GM12878 (cell line): ENCODE results near the gene CCNC. TPM values are rescaled to one million over a fixed set of nuclear protein-coding genes. Genes with fewer than 3 reads are reported as not detected.

Experiments
- ATAC-seq: fragments of 200-7000 bp; cut with Tn5 transposase; 3 replicates; pipeline ENCODE4 v1.9.1; 2020; ENCODE audit warnings: mild to moderate bottlenecking, moderate library complexity
- BruUV-seq: library from RNA; stranded (reverse); fragments of 400-500 nt; replicated peaks from 2 replicates; lab custom pipeline; 2021; lab: Mats Ljungman, UMichigan
- CTCF ChIA-PET: fragments of 300-600 bp; sonication (Branson Sonifier 250); formaldehyde crosslinking; extraction: SDS; loops from one replicate; lab custom pipeline; 2021; ENCODE audit warnings: inconsistent platforms; lab: Yijun Ruan, JAX
- POLR2A ChIA-PET: fragments of 350-600 bp; formaldehyde crosslinking; extraction: SDS; loops from one replicate; lab custom pipeline; 2021; ENCODE audit warnings: inconsistent platforms; lab: Charles Lee
- RAD21 ChIA-PET: fragments of 300-600 bp; sonication (Branson Sonifier 250); formaldehyde crosslinking; loops from one replicate; lab custom pipeline; 2023; ENCODE audit warnings: antibody characterized with exemption; ENCODE audit not compliant: unreplicated experiment; lab: Charles Lee
- SMC1A ChIA-PET: fragments of 300-600 bp; sonication (Branson Sonifier 250); formaldehyde crosslinking; loops from one replicate; lab custom pipeline; 2023; ENCODE audit not compliant: unreplicated experiment, uncharacterized antibody; lab: Charles Lee
- DNase-seq: peaks from one replicate; pipeline ENCODE4 v3.0.0-alpha.2; 2011; ENCODE audit warnings: low read depth, low spot score
- FAIRE-seq: peaks from 3 replicates; lab custom pipeline; 2011; peaks lifted over from hg19 to GRCh38; lab: Jason Lieb, UNC
- H2AFZ ChIP-seq: 2 replicates; pipeline ENCODE4 v1.6.0; 2011; ENCODE audit warnings: low read depth, low read length, control low read depth; ENCODE audit not compliant: control insufficient read depth
- H3K27ac ChIP-seq: 2 replicates; pipeline ENCODE4 v1.5.1; 2011; ENCODE audit warnings: control low read depth; ENCODE audit not compliant: control insufficient read depth, insufficient read depth
- H3K27me3 ChIP-seq, 2 experiments: replicated peaks in 1 of 2; 2 replicates each; pipeline versions ENCODE4 v1.6.0 to v1.6.1; 2011; ENCODE audit warnings: low read length in 1 of 2; ENCODE audit not compliant: control insufficient read depth in 2 of 2, insufficient read depth in 2 of 2
- H3K36me3 ChIP-seq, 2 experiments: 2 replicates each; pipeline ENCODE4 v1.5.1; 2011; ENCODE audit warnings: low read length in 1 of 2; ENCODE audit not compliant: control insufficient read depth in 2 of 2, insufficient read depth in 2 of 2
- H3K4me1 ChIP-seq: 2 replicates; pipeline ENCODE4 v1.6.1; 2011; ENCODE audit warnings: mild to moderate bottlenecking, low read length, moderate library complexity, mixed read lengths; ENCODE audit not compliant: control insufficient read depth, insufficient read depth
- H3K4me2 ChIP-seq: 2 replicates; pipeline ENCODE4 v1.6.0; 2011; ENCODE audit warnings: control low read depth; ENCODE audit not compliant: control insufficient read depth, insufficient read depth
- H3K4me3 ChIP-seq: fragments of 200-600 bp; sonication (generic); 2 replicates; pipeline ENCODE4 v1.5.1; 2016
- H3K79me2 ChIP-seq: 2 replicates; pipeline ENCODE4 v1.6.0; 2011; ENCODE audit warnings: low read length; ENCODE audit not compliant: control insufficient read depth, insufficient read depth
- H3K9ac ChIP-seq: 2 replicates; pipeline ENCODE4 v1.8.0; 2011; ENCODE audit warnings: low read length, control low read depth, mixed read lengths; ENCODE audit not compliant: control insufficient read depth, insufficient read depth
- H3K9me3 ChIP-seq: replicated peaks from 3 replicates; pipeline ENCODE4 v1.5.1; 2011; ENCODE audit warnings: mild to moderate bottlenecking, low read length; ENCODE audit not compliant: control insufficient read depth, insufficient read depth
- H4K20me1 ChIP-seq: 2 replicates; pipeline ENCODE4 v1.6.0; 2011; ENCODE audit not compliant: control insufficient read depth, insufficient read depth
- BCL11A ChIP-seq: IDR thresholded peaks from 2 replicates; pipeline ENCODE4 v1.6.1; 2011; ENCODE audit warnings: low read depth, low read length
- EZH2 ChIP-seq: IDR thresholded peaks from 2 replicates; pipeline ENCODE4 v1.6.1; 2012; ENCODE audit warnings: low read depth, mild to moderate bottlenecking, control low read depth, inconsistent platforms, low read length, borderline replicate concordance; ENCODE audit not compliant: control insufficient read depth
- MYC ChIP-seq: IDR thresholded peaks from 2 replicates; pipeline ENCODE4 v1.6.1; 2011; ENCODE audit warnings: mild to moderate bottlenecking, low read length, moderate library complexity, inconsistent platforms; ENCODE audit not compliant: insufficient read depth, insufficient replicate concordance, insufficient read length, severe bottlenecking
- NFIC ChIP-seq: IDR thresholded peaks from 2 replicates; pipeline ENCODE4 v1.6.1; 2012; ENCODE audit warnings: low read depth, mild to moderate bottlenecking, inconsistent platforms, low read length, moderate library complexity
- NR2C2 ChIP-seq: IDR thresholded peaks from 2 replicates; pipeline ENCODE4 v1.6.1; 2011; ENCODE audit warnings: borderline replicate concordance, low read depth; ENCODE audit not compliant: control insufficient read depth, insufficient read length
- PML ChIP-seq: IDR thresholded peaks from 2 replicates; pipeline ENCODE4 v1.6.1; 2012; ENCODE audit warnings: low read length, inconsistent platforms
- WRNIP1 ChIP-seq: IDR thresholded peaks from 2 replicates; pipeline ENCODE4 v1.6.1; 2011; ENCODE audit warnings: low read depth, low read length, improper control_type of control experiment, borderline replicate concordance
- WGBS: methylation state at CpG from one replicate; pipeline ENCODE4 v1.1.6; 2016; ENCODE audit warnings: low lambda C conversion rate; ENCODE audit not compliant: insufficient replicate concordance, insufficient coverage; ENCODE audit errors: missing lambda C conversion rate; 5-methylcytosine and 5-hydroxymethylcytosine counted together
- in situ Hi-C: fragments of 300-500 bp; cut with MboI; formaldehyde crosslinking; loops from 9 replicates; pipeline ENCODE4 v1.14.3; 2018; ENCODE audit warnings: mixed read lengths
- intact Hi-C: fragments of 100-400 bp; cut with micrococcal nuclease; formaldehyde crosslinking; loops from one replicate; pipeline ENCODE4 v1.14.2; 2022; ENCODE audit not compliant: unreplicated experiment
- polyA plus RNA-seq, 11 experiments: library from polyadenylated mRNA; depleted of rRNA in 4 of 11; unstranded in 6 of 11; stranded (reverse) in 5 of 11; fragments of >200 nt; fragmentation: Nextera tagmentation in 4 of 11; fragmentation: Illumina TruSeq in 1 of 11; extraction: Ambion mirVana in 4 of 11; extraction: Trizol in 1 of 11; gene quantifications; 1 replicate in 1 of 11; 2 replicates in 10 of 11; pipeline versions ENCODE4 v1.2.1 to v1.2.3, GENCODE V29; 2011 to 2016; ENCODE audit warnings: inconsistent platforms in 2 of 11, missing spikeins in 2 of 11, low read depth in 1 of 11
- total RNA-seq, 4 experiments: library from RNA; depleted of rRNA in 3 of 4; stranded (reverse); fragments of >200 nt in 3 of 4; fragmentation: Illumina TruSeq in 1 of 4; extraction: Trizol in 1 of 4; gene quantifications; 2 replicates each; pipeline versions ENCODE4 v1.2.1 to v1.2.3, GENCODE V29; 2013 to 2021
- TF ChIP-seq, protein P1 (sequence below): fragments of 450-650 bp; conservative IDR thresholded peaks from 2 replicates; pipeline ENCODE4 v1.6.1; 2017; ENCODE audit warnings: mild to moderate bottlenecking, moderate library complexity
- TF ChIP-seq, protein P2 (sequence below): fragments of 450-650 bp; IDR thresholded peaks from 2 replicates; pipeline ENCODE4 v1.6.1; 2017; ENCODE audit warnings: mild to moderate bottlenecking, moderate library complexity
- TF ChIP-seq, protein P3 (sequence below): fragments of 450-650 bp; IDR thresholded peaks from 2 replicates; pipeline ENCODE4 v1.6.1; 2017; ENCODE audit warnings: mild to moderate bottlenecking
- TF ChIP-seq, protein P4 (sequence below): fragments of 450-650 bp; formaldehyde crosslinking; IDR thresholded peaks from 2 replicates; pipeline ENCODE4 v1.4.0; 2020; ENCODE audit warnings: mild to moderate bottlenecking, moderate library complexity

Gene CCNC
- total and polyA plus RNA-seq, 10 of the 15 experiments (the other 5 are each of a cell fraction or from before 2014, with no cell fraction given): 68.5 to 168 (median 99.4) TPM

DNA sequence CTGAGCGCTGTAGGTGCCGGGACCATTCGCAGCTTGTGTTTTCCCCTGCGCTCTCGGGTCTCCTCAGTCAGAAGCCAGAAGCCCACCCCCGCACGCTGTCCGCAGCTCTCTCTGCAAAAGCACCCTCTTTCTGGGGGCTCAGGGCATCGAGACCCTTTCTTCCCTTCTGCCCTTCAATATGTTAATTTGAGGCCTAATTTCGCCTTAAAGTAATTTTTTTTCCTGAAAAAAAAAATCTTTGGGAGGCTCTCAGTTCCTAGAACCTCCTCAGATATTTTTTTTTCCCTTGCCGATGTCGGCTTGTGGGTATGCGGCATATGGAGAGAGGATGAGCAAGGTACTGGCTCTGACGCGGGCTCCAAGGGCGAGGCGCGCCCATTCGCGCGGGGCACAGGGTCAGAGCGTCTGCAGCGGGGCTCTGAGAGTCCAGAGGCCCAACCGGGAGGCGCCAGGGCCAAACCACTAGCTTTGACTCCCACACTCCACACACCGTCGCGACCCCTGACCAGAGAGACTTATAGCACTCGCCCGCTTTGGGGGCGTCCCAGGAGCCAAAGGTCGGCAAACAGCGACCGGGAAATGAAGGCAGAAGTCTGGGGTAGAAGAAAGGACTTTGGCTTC, 39.1 kb upstream of the CCNC start:
- Histone ChIP-seq H3K27ac (no peak overlapping the region), H4K20me1 (no peaks in the 10 kb centered on the region; the same call in 1 of the 2 replicates), H2AFZ (no peak overlapping the region), H3K36me3 (no peaks in the 10 kb centered on the region), H3K4me1 (peaks cover 17% of the 10 kb centered on the region), H3K9ac (no peak overlapping the region), H3K27me3 (peaks cover 25 to 44% of the 10 kb centered on the region in 2 experiments), H3K4me2 (no peak overlapping the region), H3K79me2 (no peaks in the 10 kb centered on the region), H3K4me3 (no peak overlapping the region), H3K9me3 (peaks cover 1% of the 10 kb centered on the region; the same call in 2 of the 3 replicates)
- no peak for DNase-seq
- no TSS peak for BruUV-seq
- SMC1A ChIA-PET: no interaction called here
- no peak for ATAC-seq
- RAD21 ChIA-PET: no interaction called here
- 53% methylated on average over 27 of the region's 34 CpGs for WGBS
- intact Hi-C loops: no loop called here
- no peak for FAIRE-seq
- CTCF ChIA-PET: no interaction called here
- in situ Hi-C loops: no loop called here
- POLR2A ChIA-PET: no interaction called here
- TF ChIP-seq, protein P1, sequence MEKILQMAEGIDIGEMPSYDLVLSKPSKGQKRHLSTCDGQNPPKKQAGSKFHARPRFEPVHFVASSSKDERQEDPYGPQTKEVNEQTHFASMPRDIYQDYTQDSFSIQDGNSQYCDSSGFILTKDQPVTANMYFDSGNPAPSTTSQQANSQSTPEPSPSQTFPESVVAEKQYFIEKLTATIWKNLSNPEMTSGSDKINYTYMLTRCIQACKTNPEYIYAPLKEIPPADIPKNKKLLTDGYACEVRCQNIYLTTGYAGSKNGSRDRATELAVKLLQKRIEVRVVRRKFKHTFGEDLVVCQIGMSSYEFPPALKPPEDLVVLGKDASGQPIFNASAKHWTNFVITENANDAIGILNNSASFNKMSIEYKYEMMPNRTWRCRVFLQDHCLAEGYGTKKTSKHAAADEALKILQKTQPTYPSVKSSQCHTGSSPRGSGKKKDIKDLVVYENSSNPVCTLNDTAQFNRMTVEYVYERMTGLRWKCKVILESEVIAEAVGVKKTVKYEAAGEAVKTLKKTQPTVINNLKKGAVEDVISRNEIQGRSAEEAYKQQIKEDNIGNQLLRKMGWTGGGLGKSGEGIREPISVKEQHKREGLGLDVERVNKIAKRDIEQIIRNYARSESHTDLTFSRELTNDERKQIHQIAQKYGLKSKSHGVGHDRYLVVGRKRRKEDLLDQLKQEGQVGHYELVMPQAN: no peak
- TF ChIP-seq, protein P2, sequence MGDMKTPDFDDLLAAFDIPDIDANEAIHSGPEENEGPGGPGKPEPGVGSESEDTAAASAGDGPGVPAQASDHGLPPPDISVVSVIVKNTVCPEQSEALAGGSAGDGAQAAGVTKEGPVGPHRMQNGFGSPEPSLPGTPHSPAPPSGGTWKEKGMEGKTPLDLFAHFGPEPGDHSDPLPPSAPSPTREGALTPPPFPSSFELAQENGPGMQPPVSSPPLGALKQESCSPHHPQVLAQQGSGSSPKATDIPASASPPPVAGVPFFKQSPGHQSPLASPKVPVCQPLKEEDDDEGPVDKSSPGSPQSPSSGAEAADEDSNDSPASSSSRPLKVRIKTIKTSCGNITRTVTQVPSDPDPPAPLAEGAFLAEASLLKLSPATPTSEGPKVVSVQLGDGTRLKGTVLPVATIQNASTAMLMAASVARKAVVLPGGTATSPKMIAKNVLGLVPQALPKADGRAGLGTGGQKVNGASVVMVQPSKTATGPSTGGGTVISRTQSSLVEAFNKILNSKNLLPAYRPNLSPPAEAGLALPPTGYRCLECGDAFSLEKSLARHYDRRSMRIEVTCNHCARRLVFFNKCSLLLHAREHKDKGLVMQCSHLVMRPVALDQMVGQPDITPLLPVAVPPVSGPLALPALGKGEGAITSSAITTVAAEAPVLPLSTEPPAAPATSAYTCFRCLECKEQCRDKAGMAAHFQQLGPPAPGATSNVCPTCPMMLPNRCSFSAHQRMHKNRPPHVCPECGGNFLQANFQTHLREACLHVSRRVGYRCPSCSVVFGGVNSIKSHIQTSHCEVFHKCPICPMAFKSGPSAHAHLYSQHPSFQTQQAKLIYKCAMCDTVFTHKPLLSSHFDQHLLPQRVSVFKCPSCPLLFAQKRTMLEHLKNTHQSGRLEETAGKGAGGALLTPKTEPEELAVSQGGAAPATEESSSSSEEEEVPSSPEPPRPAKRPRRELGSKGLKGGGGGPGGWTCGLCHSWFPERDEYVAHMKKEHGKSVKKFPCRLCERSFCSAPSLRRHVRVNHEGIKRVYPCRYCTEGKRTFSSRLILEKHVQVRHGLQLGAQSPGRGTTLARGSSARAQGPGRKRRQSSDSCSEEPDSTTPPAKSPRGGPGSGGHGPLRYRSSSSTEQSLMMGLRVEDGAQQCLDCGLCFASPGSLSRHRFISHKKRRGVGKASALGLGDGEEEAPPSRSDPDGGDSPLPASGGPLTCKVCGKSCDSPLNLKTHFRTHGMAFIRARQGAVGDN: no peak
- TF ChIP-seq, protein P3, sequence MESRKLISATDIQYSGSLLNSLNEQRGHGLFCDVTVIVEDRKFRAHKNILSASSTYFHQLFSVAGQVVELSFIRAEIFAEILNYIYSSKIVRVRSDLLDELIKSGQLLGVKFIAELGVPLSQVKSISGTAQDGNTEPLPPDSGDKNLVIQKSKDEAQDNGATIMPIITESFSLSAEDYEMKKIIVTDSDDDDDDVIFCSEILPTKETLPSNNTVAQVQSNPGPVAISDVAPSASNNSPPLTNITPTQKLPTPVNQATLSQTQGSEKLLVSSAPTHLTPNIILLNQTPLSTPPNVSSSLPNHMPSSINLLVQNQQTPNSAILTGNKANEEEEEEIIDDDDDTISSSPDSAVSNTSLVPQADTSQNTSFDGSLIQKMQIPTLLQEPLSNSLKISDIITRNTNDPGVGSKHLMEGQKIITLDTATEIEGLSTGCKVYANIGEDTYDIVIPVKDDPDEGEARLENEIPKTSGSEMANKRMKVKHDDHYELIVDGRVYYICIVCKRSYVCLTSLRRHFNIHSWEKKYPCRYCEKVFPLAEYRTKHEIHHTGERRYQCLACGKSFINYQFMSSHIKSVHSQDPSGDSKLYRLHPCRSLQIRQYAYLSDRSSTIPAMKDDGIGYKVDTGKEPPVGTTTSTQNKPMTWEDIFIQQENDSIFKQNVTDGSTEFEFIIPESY: no peak
- TF ChIP-seq, protein P4, sequence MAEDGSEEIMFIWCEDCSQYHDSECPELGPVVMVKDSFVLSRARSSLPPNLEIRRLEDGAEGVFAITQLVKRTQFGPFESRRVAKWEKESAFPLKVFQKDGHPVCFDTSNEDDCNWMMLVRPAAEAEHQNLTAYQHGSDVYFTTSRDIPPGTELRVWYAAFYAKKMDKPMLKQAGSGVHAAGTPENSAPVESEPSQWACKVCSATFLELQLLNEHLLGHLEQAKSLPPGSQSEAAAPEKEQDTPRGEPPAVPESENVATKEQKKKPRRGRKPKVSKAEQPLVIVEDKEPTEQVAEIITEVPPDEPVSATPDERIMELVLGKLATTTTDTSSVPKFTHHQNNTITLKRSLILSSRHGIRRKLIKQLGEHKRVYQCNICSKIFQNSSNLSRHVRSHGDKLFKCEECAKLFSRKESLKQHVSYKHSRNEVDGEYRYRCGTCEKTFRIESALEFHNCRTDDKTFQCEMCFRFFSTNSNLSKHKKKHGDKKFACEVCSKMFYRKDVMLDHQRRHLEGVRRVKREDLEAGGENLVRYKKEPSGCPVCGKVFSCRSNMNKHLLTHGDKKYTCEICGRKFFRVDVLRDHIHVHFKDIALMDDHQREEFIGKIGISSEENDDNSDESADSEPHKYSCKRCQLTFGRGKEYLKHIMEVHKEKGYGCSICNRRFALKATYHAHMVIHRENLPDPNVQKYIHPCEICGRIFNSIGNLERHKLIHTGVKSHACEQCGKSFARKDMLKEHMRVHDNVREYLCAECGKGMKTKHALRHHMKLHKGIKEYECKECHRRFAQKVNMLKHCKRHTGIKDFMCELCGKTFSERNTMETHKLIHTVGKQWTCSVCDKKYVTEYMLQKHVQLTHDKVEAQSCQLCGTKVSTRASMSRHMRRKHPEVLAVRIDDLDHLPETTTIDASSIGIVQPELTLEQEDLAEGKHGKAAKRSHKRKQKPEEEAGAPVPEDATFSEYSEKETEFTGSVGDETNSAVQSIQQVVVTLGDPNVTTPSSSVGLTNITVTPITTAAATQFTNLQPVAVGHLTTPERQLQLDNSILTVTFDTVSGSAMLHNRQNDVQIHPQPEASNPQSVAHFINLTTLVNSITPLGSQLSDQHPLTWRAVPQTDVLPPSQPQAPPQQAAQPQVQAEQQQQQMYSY (CRISPR knock-in tag): no peak
- TF ChIP-seq BCL11A (no peak), PML (no peak), EZH2 (no peak), NFIC (no peak), WRNIP1 (no peak), NR2C2 (no peak), MYC (no peak)
